Esophagus squamous epithelium (tissue), 5 donors: ENCODE data around the gene FGD3. TPM values are rescaled to one million over a fixed set of nuclear protein-coding genes. Genes with fewer than 3 reads are reported as not detected.
A peak's percentile ranks its signal among the peaks of the same experiment; 100 is the strongest.

Experiments
- DNase-seq: peaks from one replicate; lab custom pipeline; 2025; lab: John Stamatoyannopoulos, UW
- H3K27ac ChIP-seq, 4 donors: fragments of 200-600 bp; sonication (generic); one replicate each; pipeline ENCODE4 v1.5.1; 2016 to 2019; ENCODE audit warnings: mild to moderate bottlenecking in 1 of 4
- H3K27me3 ChIP-seq, 4 donors: fragments of 200-600 bp; sonication (generic); 1 replicate in 3 of 4; 2 replicates in 1 of 4; pipeline versions ENCODE4 v1.5.1 to v1.6.0; 2017 to 2021; ENCODE audit warnings: antibody characterized with exemption in 1 of 4
- H3K36me3 ChIP-seq, 3 donors: fragments of 200-600 bp; sonication (generic); one replicate each; pipeline ENCODE4 v1.5.1; 2016 to 2019
- H3K4me1 ChIP-seq, 3 donors: fragments of 200-600 bp; sonication (generic); one replicate each; pipeline ENCODE4 v1.5.1; 2017 to 2019
- H3K4me3 ChIP-seq, 4 donors: fragments of 200-600 bp; sonication (generic); 1 replicate in 3 of 4; 2 replicates in 1 of 4; pipeline ENCODE4 v1.5.1; 2016 to 2019; ENCODE audit warnings: mild to moderate bottlenecking in 2 of 4, moderate library complexity in 1 of 4
- H3K9me3 ChIP-seq, 3 donors: fragments of 200-600 bp; sonication (generic); one replicate each; pipeline ENCODE4 v1.5.1; 2016 to 2019
- CTCF ChIP-seq, 6 experiments: fragments of 450-650 bp in 4 of 6; fragments of 200-600 bp in 2 of 6; sonication (generic) in 2 of 6; IDR thresholded peaks; one replicate each; pipeline ENCODE4 v1.5.1; 2016 to 2019; ENCODE audit warnings: antibody characterized with exemption in 6 of 6, mild to moderate bottlenecking in 4 of 6, moderate library complexity in 4 of 6
- POLR2A ChIP-seq, 4 donors: fragments of 450-650 bp; IDR thresholded peaks; one replicate each; pipeline ENCODE4 v1.6.1; 2017; ENCODE audit warnings: antibody characterized with exemption in 4 of 4, mild to moderate bottlenecking in 4 of 4, moderate library complexity in 3 of 4
- WGBS, 2 donors: methylation state at CpG; one replicate each; pipeline ENCODE4 v1.1.5; 2018; 5-methylcytosine and 5-hydroxymethylcytosine counted together
- intact Hi-C: fragments of 100-400 bp; cut with DNase I; formaldehyde crosslinking; loops from one replicate; pipeline ENCODE4 v1.15.0; 2022
- total RNA-seq, 4 donors: library from RNA; depleted of rRNA; stranded (reverse); fragments of >200 nt; gene quantifications; one replicate each; pipeline ENCODE4 v1.1.0, GENCODE V29; 2016
- donor health status: DM: yes; HTN: yes; CAD: no.

The FGD3 gene
- total RNA-seq, 4 donors from 2014 or later, result 2.4 to 6.5 (median 4.9) TPM

GRCh38 chr9:93054758-93055704, 107.7 kb downstream of the FGD3 start:
- peaks cover 13 to 35% (median 18%) of the 10 kb centered on the region in 3 donors for H3K4me1 ChIP-seq
- DNase-seq, result no peak
- no peaks in the 10 kb centered on the region for H3K9me3 ChIP-seq
- TF ChIP-seq CTCF (IDR thresholded peaks at IDR 0.05) (no peak), POLR2A (IDR thresholded peaks at IDR 0.05) (no peak)
- no peak overlapping the region for H3K27ac ChIP-seq
- no peak overlapping the region for H3K4me3 ChIP-seq
- WGBS, 2 donors, result 55 to 80% methylated on average over 4 to 7 of the region's 11 CpGs
- no peaks in the 10 kb centered on the region for H3K36me3 ChIP-seq
- intact Hi-C loops, result no loop called here
- H3K27me3 ChIP-seq, result peaks cover 0 to 3% (median 0%) of the 10 kb centered on the region in 4 donors

DNA sequence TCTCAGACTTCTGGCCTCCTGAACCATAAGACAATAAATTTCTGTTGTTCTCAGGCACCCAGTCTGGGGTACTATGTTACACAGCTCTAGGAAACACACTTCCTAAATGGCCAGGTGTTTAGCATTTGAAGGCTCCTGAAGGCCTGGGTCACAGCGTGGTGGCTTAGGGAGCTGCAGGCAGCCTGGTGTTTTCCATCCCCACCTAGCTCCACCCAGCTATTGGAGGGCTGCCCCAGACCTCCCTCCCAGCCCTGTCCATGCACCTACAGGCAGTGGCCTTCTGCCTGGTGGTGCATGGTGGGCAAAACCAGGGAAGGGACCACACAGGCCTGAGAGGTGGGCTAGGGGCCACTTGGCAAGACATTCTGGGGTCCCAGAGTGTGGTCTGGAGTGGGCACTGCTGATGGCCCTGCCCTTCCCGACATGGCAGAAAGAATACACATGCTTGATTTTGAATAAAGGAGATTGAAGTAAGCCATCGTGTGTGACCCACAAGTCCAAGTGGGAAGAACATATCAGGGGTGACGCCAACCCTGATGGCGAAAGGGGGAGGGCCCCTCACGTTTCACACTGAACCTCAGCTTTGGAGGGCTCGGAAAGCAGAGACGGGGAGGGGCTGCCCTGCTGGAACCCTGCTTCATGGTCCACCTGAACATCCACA, 109.8 kb downstream of the FGD3 start:
- H3K4me1 ChIP-seq, result peaks cover 13 to 47% (median 19%) of the 10 kb centered on the region in 3 donors

GRCh38 chr9:93057703-93058354, 110.5 kb downstream of the FGD3 start:
- peak overlapping the region in 2 of 4 donors; percentile 41 to 79 for H3K4me3 ChIP-seq
- peak overlapping the region in 3 of 4 donors; percentile 30 to 81 (median 80) for H3K27ac ChIP-seq
- intact Hi-C loops, result no loop called here
- no peaks in the 10 kb centered on the region for H3K9me3 ChIP-seq
- TF ChIP-seq POLR2A (IDR thresholded peaks at IDR 0.05) (no peak), CTCF (IDR thresholded peaks at IDR 0.05) (no peak)
- peaks cover 13 to 51% (median 19%) of the 10 kb centered on the region in 3 donors for H3K4me1 ChIP-seq
- H3K36me3 ChIP-seq, result no peaks in the 10 kb centered on the region
- H3K27me3 ChIP-seq, result peaks cover 0 to 3% (median 0%) of the 10 kb centered on the region in 4 donors
- DNase-seq, result no peak
- WGBS, 2 donors, result 33 to 57% methylated on average over 3 to 13 of the region's 14 CpGs

More for the DNA sequence above, 109.8 kb downstream of the FGD3 start:
- Histone ChIP-seq H3K27me3 (peaks cover 0 to 3% (median 0%) of the 10 kb centered on the region in 4 donors), H3K4me3 (no peak overlapping the region), H3K27ac (no peak overlapping the region), H3K36me3 (no peaks in the 10 kb centered on the region), H3K9me3 (no peaks in the 10 kb centered on the region)
- 81 to 89% methylated on average over 6 to 8 of the region's 8 CpGs for WGBS, 2 donors
- TF ChIP-seq CTCF (IDR thresholded peaks at IDR 0.05) (no peak), POLR2A (IDR thresholded peaks at IDR 0.05) (no peak)
- intact Hi-C loops, result no loop called here
- DNase-seq, result no peak

- intact Hi-C loops, result no loop called here
- H3K27ac ChIP-seq, result peak within 1 kb of the TSS; percentile 30 to 81 (median 75)
- H3K4me3 ChIP-seq, result peak within 1 kb of the TSS; percentile 41 to 79 (median 52)
- H3K36me3 ChIP-seq, result no peaks in the 10 kb centered on the region
- no peak for DNase-seq
- no peaks in the 10 kb centered on the region for H3K9me3 ChIP-seq
- WGBS, 2 donors, result 0 to 3% methylated on average over 6 to 10 of the region's 55 CpGs
- TF ChIP-seq CTCF (IDR thresholded peaks at IDR 0.05) (no peak), POLR2A (IDR thresholded peaks at IDR 0.05) (peak in 1 of 4 donors; percentile 55)
- H3K27me3 ChIP-seq, result peaks cover 0 to 3% (median 0%) of the 10 kb centered on the region in 4 donors
- H3K4me1 ChIP-seq, result peaks cover 13 to 53% (median 19%) of the 10 kb centered on the region in 3 donors
Observed at GRCh38 chr9:93058355-93059010, 111.2 kb downstream of the FGD3 start, which contains the start of gene SUSD3. TSS of gene SUSD3 (plus strand) at chr9:93058701. CDS start at chr9:93058743, 42 bp downstream.
